ENCODE data around the gene TPM1.

GRCh38 chr15:63112871-63113270 is 70.3 kb downstream of the TPM1 start:
- TF ChIP-seq CTCF (IDR thresholded peaks at IDR 0.05) (no peak), STAT6 (CRISPR knock-in tag; conservative IDR thresholded peaks at IDR 0.05; ENCODE audit: low read depth) (no peak), ZNF121 (CRISPR knock-in tag; IDR thresholded peaks at IDR 0.05) (no peak), ATF3 (CRISPR knock-in tag; conservative IDR thresholded peaks at IDR 0.05) (no peak), OVOL2 (CRISPR knock-in tag; IDR thresholded peaks at IDR 0.05; ENCODE audit: borderline replicate concordance) (no peak), ZNF232 (CRISPR knock-in tag; IDR thresholded peaks at IDR 0.05) (no peak), SMAD4 (CRISPR knock-in tag; IDR thresholded peaks at IDR 0.05) (no peak), FOXP4 (CRISPR knock-in tag; IDR thresholded peaks at IDR 0.05) (no peak)
